Activated T-cell treated with anti-CD3 and anti-CD28 coated beads, Interleukin-2, amount 50 U/mL, for 48 hours (primary cell): ENCODE data around the gene C1R.

ENCODE experiments used
- DNase-seq, 2 experiments: peaks; one replicate each; pipeline ENCODE4 v3.0.0-alpha.2; 2020

The C1R gene

GRCh38 chr12:7092229-7092985 lies at the start of gene C1R:
TSS of gene C1R (minus strand) at chr12:7092445. CDS start at chr12:7092388, 57 bp downstream.
- peak; percentile 79 to 82 for DNase-seq

DNA sequence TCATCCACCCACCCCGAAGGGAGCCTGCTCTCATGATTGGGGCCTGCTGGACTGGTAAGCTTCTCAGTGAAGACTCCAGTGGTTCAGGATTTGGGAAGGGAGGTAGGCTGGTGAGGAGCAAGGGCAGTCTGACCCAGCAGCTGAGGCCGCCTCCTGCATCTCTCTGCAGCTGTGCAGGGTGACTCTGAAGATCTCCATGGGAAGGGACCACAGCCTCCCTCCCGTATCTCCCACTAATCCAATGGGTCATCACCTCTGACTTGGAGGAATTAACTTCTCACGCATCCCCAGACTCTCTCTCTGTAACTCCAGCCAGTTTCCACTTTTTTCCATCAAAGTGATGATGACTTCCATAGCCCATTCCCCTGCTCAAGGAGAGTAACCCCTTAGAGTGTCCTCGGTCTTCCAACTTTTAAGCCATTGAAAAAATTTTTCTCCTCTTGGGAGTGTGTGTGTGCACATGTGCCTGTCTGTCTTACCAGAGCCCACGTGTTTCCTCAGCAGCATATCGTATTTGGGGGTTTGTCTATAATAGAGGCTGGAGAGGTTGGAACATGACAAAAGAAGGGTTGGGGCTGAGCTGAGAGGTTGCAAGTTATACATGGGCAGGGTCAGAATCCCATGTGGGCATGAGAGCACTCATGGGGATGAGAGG lies 49.2 kb upstream of the C1R start:
- DNase-seq = no peak

DNA sequence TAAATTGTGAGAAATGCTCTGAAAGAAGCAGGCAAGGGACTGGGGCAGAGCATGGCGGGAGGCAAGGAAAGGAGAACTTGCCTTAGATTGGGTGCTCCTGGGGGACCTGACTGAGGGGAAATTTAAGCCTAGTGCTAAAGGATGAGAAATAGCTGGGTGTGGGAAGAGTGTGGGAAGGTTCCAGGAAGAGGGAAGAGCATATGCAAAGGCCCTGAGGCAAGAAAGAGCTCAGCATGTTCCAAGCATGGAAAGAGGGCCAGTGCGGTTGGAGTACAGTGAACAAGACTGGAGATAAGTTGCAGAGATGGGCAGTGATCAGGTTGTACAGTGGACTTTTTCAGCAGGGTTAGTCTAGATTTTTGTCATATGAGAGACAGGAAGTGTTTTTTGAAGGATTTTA lies 47.0 kb upstream of the C1R start:
- no peak for DNase-seq

- no peak for DNase-seq
Observed at GRCh38 chr12:7137908-7138307, 45.7 kb upstream of the C1R start.

DNA sequence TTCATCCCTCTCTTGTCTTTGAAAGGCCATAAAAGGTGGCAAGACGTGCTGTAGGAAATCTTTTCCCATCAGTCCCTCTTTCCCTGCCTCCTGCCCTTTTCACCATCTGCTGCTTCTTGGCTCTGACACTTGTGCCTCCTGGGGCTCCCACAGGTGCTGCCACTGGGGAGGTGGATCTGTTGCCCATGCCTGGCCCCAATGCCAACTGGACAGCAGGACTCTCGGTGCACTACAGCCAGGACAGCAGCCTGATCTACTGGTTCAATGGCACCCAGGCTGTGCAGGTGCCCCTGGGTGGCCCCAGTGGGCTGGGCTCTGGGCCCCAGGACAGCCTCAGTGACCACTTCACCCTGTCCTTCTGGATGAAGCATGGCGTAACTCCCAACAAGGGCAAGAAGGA lies 44.4 kb upstream of the C1R start:
- no peak for DNase-seq

- no peak for DNase-seq
Observed at GRCh38 chr12:7136071-7136470, 43.8 kb upstream of the C1R start.

GRCh38 chr12:7134396-7135166 lies 42.3 kb upstream of the C1R start:
- DNase-seq = no peak

- DNase-seq = peak; percentile 32 to 46
Observed at GRCh38 chr12:7131502-7131866, 39.2 kb upstream of the C1R start.

DNA sequence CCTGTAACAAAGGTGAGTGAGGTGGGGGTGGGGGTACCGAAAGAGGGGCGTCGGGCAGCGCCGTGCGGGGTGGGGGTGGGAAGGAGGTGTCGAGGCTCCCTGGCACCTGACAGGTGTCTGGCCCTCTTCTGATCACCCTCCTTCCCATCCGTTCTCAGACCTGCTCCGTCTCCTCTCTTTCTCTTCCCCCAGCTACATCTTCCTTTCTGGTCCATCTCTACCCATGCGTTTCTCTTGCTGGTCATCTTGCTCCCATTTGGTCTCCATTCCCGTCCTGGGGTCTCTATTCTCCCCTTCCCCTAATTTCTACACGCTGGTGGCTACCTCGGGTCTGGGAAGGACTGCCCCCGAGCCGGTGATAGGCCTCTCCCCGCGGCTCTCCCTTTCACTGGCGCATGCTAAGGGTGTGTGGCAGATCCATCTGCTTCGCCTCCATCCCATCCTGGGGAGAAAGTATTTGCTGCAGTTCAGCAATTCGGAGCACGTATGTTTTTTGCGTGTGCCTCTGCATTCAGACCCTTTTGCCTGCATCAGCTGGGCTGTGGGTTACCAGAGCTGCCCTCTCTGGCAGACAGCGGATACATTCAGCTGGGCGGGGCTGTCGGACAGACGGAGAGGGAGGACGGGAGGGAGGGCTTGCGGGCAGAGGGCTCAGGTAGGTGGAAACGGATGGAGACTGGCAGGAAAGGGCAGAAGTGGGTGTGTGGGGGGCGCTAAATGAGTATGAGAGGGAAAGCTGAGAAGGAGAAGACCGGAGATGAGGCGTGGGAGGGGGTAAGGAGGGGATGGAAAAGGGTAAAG lies 38.7 kb upstream of the C1R start:
- DNase-seq = peak; percentile 64 to 71

DNA sequence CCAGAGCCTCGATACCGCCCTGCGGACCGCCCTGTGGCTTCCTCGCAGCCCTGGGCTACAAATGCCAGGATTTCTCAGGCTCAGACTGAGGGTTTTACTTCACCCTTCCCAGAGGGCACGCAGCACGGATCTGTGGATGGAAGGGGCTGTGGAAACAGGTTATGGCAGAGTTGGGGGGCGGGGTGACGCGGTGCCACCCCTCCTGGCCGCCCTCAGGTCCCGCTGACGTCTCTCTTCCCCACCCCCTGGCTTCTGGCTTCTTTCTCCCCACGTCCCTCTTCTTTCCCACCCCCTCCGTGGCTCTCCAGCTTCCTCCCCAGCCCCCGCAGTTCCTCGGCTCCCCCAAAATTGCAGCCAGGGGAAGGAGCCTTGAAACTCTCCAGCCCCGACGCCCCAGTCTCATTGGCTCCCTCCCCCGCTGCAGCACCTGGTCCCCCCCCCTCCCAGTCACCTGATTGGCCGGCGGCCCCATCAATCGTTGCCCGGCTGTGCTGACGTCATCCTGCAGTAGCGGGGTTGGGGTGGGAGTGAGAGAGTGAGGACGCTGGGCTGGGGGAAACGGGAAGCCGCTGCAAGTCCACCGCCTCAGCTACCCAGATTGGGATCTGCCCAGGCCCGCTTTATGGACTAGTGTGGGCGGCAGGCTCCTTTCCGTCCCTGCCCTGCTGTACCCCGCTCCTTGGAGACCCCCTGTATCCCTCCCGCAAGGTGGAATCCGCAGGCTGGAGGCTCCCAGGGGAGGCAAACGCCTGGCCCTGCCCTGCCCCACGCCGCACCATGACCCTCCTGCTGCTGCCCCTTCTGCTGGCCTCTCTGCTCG lies 37.8 kb upstream of the C1R start, which contains the start of gene CLSTN3:
Gene CLSTN3, plus strand, starts transcription at position 500 of the 820 bp plus-strand sequence. Its CDS starts 278 bp downstream, at position 778.
- DNase-seq = peak; percentile 86 to 88

DNA sequence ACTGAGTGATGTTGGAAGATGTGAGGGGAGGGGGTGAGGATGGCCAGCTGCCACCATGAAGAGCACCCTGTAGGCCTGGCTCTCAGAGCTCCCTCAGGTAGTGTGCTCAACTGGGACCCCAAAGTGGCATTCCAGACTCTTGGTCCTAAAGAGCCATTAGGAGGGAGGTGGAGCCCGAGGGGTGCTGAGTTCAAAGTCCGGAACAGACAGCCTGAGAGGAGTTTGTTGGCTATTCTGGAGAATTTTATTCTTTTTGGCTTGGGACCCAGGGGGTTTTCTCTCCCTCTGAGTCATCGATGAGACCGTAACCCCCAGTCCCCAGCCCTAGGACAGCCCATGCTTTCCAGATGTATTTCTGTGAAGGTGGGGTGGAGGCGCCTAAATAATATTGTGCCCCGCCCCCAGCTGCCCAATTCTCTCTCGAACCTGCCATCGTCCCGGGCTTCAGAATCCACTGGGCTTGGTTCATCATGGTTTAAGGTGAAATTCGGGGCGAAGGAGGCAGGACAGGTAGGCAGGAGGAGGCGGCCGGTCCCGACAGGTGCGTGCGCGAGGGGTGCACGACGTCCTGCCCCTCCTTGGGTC lies 37.1 kb upstream of the C1R start:
- DNase-seq = no peak

DNA sequence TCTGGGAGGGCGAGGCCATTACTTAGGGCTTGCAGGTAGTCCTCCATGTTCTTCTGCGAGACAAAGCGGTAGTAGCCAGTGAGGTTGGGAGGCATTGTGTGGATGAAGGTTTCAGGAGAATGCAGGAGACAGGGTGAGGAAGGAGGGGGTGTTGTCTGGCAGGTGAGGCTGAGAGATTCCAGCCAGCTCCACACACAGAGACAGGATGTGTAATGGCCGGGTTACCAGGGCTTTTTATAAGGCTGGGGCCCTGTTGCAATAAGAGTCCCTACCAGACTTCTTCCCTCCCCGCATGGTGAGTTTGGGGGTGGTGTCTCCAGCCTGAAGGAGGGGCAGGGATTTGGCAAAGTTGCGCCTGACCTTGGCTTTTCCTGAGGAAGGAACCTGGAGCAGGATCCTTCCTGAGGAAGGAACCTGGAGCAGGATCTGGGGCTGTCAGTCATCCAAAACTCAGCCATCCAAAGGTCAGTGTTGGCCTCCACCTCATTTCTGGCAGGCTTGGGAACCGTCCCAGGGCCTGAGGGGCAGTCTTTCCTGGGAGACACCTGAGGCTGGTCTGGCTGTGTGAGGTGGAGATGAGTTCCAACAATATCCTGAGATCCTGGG lies 36.5 kb upstream of the C1R start, which contains the start of gene RBP5:
Gene RBP5, minus strand, starts transcription at position 209 of the 606 bp plus-strand sequence. Its CDS starts 114 bp downstream, at position 95.
- DNase-seq = no peak

DNA sequence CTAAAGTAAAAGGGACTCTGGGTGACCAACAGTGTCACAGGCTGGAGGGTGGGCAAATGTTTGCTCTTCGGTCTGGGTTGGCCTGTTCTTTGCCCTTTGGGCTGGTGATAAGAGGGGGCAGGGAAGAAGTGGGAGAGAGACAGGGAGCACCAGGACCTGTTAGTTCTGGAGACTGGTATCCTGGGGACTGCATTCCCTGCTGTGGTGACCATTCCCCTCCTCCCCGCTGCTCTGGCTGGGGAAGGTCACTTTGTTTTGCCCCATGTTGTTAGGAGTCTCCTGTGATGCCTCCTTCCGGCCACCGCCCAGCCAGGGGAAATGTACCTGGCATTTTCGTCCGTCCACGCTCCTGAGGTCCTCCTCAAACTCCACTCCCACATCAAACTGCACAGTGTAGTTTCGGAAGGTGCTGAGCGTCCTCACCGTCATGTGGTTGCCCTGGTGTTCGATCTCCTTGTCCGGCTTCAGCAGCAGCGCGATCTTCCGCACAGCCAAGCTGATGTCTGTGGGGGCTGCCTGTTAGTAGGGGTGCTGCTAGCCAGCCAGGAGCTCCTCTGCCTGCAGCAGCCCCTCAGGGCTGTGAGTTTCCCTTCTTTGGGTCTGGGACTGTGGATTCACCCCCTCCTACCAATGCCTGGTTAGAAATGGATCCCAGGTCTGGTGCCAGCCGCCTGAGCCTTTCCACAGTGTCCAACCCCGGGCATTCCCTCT lies 35.8 kb upstream of the C1R start:
- no peak for DNase-seq

DNA sequence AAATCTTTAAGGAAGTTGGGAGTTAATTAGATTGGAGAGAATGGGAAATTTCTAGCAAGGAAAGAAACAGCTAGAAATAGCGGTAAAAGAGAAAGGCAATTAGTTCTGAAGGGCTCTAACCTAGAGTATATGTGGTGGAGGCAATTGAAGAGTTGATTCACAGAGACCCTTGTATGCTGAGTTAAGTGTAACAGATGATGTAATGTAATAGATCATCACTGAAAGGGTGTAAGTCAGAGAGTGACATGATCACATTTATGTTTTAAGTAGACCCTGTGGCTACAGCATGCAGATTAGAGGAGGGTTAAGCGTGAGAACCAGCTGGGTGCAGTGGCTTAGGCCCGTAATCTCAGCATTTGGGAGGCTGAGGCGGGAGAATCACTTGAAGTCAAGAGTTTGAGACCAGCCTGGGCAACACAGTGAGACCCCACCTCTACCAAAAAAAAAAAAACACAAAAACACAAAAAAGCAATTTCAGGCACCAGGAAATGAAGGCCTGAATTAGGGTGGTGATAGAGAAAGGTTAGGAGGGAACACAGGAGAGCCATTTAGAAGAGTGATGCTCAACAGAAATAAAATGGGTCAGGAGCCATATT lies 33.5 kb upstream of the C1R start:
- no peak for DNase-seq

- DNase-seq = no peak
Observed at GRCh38 chr12:7123806-7124522, 31.7 kb upstream of the C1R start.

DNA sequence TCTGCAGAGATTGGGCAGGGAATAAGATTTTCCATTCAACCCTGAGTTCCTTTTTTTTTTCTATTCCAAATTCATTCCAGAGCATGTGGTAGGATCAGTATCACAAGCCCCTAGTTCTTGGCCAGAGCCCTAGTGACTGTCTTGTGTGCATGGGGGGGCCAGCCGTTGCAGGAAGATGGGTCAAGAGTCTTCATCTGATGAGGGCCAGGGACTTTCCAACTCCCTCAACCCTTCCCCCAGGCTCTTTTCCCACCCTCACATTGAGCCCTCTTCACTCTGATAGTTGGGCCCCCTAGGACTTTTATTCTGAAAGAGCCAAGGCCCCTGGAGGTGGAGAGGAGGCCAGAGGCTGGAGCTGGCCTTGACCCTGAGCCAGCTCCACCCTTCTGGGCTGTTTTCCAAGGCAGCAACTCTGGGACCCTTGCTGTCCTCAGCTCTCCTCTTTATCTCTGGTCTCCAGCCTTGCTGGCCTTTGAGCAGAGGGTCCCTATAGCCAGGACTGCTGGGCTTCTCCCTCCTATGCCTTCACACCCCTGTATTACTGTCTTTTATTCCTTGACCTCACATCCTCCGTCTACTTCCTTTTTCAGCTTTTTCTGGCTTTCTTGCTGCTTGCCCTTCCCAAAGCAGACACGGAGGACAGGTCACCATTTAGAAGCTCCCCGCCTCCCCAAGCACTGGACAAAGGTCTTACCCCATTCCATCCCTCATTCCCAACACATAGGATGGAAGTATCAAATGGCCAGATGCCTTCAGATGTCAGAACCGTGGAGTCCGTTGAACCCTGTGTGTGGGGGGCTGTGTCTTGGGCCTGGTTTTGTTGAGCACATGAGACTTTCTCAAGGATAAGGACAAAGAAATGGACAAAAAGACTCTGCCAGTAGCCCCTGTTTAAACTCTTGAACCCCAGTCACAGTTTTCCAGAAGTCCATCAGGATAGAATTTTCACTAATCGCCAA lies 30.8 kb upstream of the C1R start:
- DNase-seq = no peak

GRCh38 chr12:7121324-7121723 lies 29.1 kb upstream of the C1R start:
- DNase-seq = no peak

DNA sequence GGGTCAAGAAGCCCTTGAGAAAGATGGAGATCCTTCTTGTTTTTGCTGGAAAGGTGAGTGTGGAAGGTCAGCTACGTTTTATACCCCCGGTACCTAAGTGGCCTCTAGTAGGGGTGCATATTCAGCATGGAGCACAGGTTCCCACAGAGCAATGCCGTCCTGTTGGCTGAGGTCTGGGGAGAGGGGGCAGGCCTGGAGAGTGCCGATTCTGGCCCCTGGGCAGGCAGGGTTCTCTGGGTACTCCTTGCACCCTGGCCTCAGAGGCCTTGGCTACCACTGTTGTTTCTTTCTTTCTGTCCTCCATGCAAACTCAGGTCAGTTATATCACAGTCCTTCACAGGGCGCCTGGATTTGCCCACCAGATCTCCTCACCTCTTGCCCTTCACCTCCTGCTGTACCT lies 27.9 kb upstream of the C1R start:
- DNase-seq = no peak
